AG09319 (cell line): Measurements from ENCODE around the gene NLGN1.
A peak's percentile ranks its signal among the peaks of the same experiment; 100 is the strongest.

Experiments used
- DNase-seq: peaks from one replicate; pipeline ENCODE4 v3.0.0-alpha.2; 2010; ENCODE audit warnings: low read depth; ENCODE audit errors: extremely low read depth
- CTCF ChIP-seq: IDR thresholded peaks from 2 replicates; pipeline ENCODE4 v1.5.1; 2011; ENCODE audit warnings: low read depth, mild to moderate bottlenecking, inconsistent platforms, low read length, moderate library complexity

NLGN1 gene

GRCh38 chr3:174111776-174112175, 714.2 kb downstream of the NLGN1 start:
- no peak for TF ChIP-seq CTCF
- no peak for DNase-seq

GRCh38 chr3:174116421-174116820, 718.9 kb downstream of the NLGN1 start:
- DNase-seq = no peak
- no peak for TF ChIP-seq CTCF

GRCh38 chr3:174120997-174121396, 723.5 kb downstream of the NLGN1 start:
- no peak for TF ChIP-seq CTCF
- DNase-seq = no peak

GRCh38 chr3:174122411-174122810, 724.9 kb downstream of the NLGN1 start:
- TF ChIP-seq CTCF = no peak
- no peak for DNase-seq

GRCh38 chr3:174125267-174125824, 727.8 kb downstream of the NLGN1 start:
- peak; percentile 80 for TF ChIP-seq CTCF

GRCh38 chr3:174126990-174127758, 729.6 kb downstream of the NLGN1 start:
- TF ChIP-seq CTCF = no peak
- DNase-seq = no peak

More at GRCh38 chr3:174125267-174125824, 727.8 kb downstream of the NLGN1 start:
- DNase-seq = peak; percentile 18

- no peak for DNase-seq
- no peak for TF ChIP-seq CTCF
Observed at GRCh38 chr3:174132006-174132405, 734.5 kb downstream of the NLGN1 start.
